Erythroblast (primary cell): Measurements from ENCODE around the gene IL1RN.

ENCODE experiments used
- GATA1 ChIP-seq: IDR thresholded peaks from 2 replicates; pipeline ENCODE4 v1.6.1; 2011; ENCODE audit warnings: low read depth, mild to moderate bottlenecking, control low read depth, low read length, moderate library complexity
- POLR2A ChIP-seq: IDR thresholded peaks from 2 replicates; pipeline ENCODE4 v1.6.1; 2011; ENCODE audit warnings: mild to moderate bottlenecking, low read length

DNA sequence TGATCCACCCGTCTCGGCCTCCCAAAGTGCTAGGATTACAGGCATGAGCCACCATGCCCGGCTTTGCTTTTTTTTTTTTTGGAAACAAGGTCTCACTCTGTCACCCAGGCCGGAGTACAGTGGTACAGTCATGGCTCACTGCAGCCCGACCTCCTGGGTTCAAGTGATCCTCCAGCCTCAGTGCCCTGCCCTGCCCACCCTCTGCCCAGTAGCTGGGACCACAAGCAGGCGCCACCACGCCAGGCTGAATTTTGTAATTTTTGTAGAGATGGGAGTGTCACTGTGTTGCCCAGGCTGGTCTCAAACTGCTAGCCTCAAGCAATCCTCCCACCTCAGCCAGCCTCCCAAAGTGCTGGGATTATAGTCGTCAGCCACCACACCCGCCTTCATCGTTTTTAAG, 34.8 kb downstream of the IL1RN start:
- TF ChIP-seq POLR2A (no peak), GATA1 (no peak)
